SIG-M5 treated with dmso at 0.1 percent for 504 hours (cell line): Measurements from ENCODE around the gene ITGAD.

Source experiments
- DNase-seq: peaks from one replicate; lab custom pipeline; 2025; ENCODE audit not compliant: unreplicated experiment; lab: John Stamatoyannopoulos, UW

Gene ITGAD

DNA sequence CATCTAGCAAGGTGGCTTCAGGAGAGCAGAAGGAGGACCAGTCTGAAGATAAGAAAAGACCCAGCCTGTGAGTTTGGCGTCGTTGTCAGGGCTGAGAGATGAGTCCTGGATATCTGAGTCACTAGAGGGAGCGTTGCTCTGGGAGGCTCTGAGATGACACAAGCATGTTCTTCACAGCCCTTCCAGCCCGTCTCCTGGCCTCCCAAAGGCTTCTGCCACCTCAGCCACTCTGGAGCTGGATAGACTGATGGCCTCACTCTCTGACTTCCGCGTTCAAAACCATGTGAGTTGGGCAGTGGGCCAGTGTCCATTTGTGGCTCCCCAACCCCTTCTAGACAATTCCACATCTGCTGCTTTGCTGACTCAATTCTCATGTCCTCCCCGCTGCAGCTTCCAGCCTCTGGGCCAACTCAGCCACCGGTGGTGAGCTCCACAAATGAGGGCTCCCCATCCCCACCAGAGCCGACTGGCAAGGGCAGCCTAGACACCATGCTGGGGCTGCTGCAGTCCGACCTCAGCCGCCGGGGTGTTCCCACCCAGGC is 81.1 kb downstream of the ITGAD start:
- DNase-seq: no peak

DNA sequence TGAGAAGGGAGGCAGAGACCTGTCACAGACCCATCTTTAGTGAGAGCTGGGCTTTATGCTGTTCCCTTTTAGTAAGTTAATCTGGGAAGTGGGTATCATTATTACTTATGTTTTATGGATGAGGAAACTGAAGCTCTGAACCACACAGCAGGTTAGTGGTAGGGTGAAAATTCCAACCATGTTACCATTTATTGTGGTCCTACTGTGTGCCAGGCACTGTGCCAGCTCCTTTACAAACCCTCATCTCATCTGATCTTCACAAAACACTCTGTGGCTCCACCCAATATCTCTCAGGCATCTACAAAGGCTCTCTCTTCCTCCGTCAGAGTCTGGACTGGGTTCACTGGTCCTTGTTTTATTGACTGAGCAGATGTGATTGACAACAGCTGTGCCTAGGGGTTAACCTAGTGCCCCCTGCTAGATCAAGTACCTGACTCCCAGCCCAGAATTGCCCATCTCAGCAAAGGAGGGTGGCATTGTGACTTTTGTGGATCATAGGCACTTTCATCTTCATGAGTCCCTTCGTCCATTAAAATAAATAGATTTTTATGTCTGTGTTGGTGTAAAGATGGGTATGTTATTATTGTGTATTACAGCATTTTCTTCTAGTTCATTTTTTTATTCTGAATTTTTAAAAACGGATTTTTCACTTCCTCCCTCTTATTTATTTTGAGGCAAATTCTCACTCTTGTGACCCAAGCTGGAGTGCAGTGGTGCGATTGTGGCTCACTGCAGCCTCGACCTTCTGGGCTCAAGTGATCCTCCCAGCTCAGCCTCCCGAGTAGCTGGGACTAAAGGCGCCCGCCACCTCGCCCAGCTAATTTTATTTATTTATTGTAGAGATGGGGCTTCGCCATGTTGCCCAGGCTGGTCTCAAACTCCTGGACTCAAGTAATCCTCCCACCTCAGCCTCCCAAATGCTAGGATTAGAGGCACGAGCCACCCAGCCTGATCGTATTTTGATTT is 81.9 kb downstream of the ITGAD start:
- no peak for DNase-seq

DNA sequence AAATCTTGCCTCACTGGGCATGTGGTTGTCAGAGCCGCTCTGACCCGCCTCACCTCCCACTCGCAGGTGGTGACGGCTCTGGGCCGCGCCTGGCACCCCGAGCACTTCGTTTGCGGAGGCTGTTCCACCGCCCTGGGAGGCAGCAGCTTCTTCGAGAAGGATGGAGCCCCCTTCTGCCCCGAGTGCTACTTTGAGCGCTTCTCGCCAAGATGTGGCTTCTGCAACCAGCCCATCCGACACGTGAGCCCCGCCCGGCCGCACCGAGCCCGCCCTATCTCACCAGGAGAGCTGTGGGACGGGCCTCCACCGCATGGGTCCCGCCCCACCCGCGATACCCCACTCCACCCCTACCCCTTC is 82.8 kb downstream of the ITGAD start:
- no peak for DNase-seq
